DND-41 (cell line): ENCODE measurements around the gene PSMD14.
A peak's percentile ranks its signal among the peaks of the same experiment; 100 is the strongest.

ENCODE experiments used
- ATAC-seq: fragments of 200-7000 bp; cut with Tn5 transposase; 3 replicates; pipeline ENCODE4 v1.9.1; 2021; ENCODE audit warnings: low read depth; ENCODE audit not compliant: insufficient read depth
- DNase-seq: peaks from one replicate; pipeline ENCODE4 v3.0.0-alpha.2; 2020
- H2AFZ ChIP-seq: 2 replicates; pipeline ENCODE4 v1.6.0; 2012; ENCODE audit warnings: low read depth, low read length
- H3K27ac ChIP-seq: 2 replicates; pipeline ENCODE4 v1.5.1; 2012; ENCODE audit warnings: low read length, inconsistent platforms
- H3K27me3 ChIP-seq: fragments of 200-600 bp; sonication (generic); 2 replicates; pipeline ENCODE4 v1.6.0; 2012; ENCODE audit warnings: low read length, mild to moderate bottlenecking, inconsistent platforms; ENCODE audit not compliant: insufficient read depth, poor library complexity
- H3K36me3 ChIP-seq: 2 replicates; pipeline ENCODE4 v1.5.1; 2012; ENCODE audit warnings: low read length, inconsistent platforms; ENCODE audit not compliant: insufficient read depth
- H3K4me1 ChIP-seq: 2 replicates; pipeline ENCODE4 v1.5.1; 2012; ENCODE audit warnings: mild to moderate bottlenecking, low read length; ENCODE audit not compliant: insufficient read depth
- H3K4me2 ChIP-seq: 2 replicates; pipeline ENCODE4 v1.6.0; 2012; ENCODE audit warnings: mild to moderate bottlenecking, moderate library complexity, low read length, inconsistent platforms; ENCODE audit not compliant: insufficient read depth
- H3K4me3 ChIP-seq, 2 experiments: fragments of 200-600 bp in 1 of 2; shearing (Covaris generic) in 1 of 2; 2 replicates each; pipeline ENCODE4 v1.5.1; 2012 to 2016; ENCODE audit warnings: inconsistent platforms in 2 of 2, low read length in 2 of 2, mild to moderate bottlenecking in 2 of 2, low read depth in 1 of 2, moderate library complexity in 1 of 2
- H3K79me2 ChIP-seq: 2 replicates; pipeline ENCODE4 v1.6.0; 2012; ENCODE audit warnings: low read length, inconsistent platforms; ENCODE audit not compliant: insufficient read depth
- H3K9ac ChIP-seq: 2 replicates; pipeline ENCODE4 v1.6.0; 2012; ENCODE audit warnings: low read depth, mild to moderate bottlenecking, inconsistent platforms, low read length, moderate library complexity
- H3K9me3 ChIP-seq: 2 replicates; pipeline ENCODE4 v1.5.1; 2012; ENCODE audit warnings: low read length, moderate library complexity, mild to moderate bottlenecking, inconsistent platforms; ENCODE audit not compliant: insufficient read depth, severe bottlenecking
- H4K20me1 ChIP-seq: 2 replicates; pipeline ENCODE4 v1.6.0; 2012; ENCODE audit warnings: low read length; ENCODE audit not compliant: insufficient read depth
- CTCF ChIP-seq: IDR thresholded peaks from 2 replicates; pipeline ENCODE4 v1.5.1; 2012; ENCODE audit warnings: borderline replicate concordance, low read length, moderate library complexity, mild to moderate bottlenecking; ENCODE audit not compliant: poor library complexity, severe bottlenecking; ENCODE audit errors: extremely low read depth
- EZH2 ChIP-seq: IDR thresholded peaks from 3 replicates; pipeline ENCODE4 v1.6.1; 2012; ENCODE audit warnings: borderline replicate concordance, low read depth, mild to moderate bottlenecking, moderate library complexity, low read length, inconsistent platforms; ENCODE audit not compliant: severe bottlenecking

Gene PSMD14

DNA sequence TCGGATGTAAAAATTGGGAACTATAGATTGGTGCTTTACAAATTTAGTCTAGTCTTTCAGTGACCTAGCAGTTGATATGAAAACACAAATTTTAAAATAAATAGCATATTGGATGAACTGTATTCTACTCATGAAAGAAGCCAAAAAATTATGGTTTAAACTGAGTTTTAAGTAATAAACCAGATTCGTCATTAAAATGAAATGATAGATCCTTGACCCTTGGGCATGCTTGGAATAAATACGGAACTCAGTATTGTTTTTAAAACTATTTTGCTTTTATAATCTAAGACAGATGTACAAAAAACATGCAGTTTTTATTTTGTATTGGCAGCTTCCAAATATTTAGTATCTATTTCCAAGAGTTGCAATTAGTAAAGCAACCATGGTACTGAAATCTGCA, 73.3 kb downstream of the PSMD14 start:
- Histone ChIP-seq H3K4me1 (peaks cover 12% of the 10 kb centered on the region), H4K20me1 (no peaks in the 10 kb centered on the region), H3K4me2 (no peak overlapping the region), H3K27ac (no peak overlapping the region), H2AFZ (no peak overlapping the region), H3K79me2 (0 out of 2 replicates have a peak, but pooled peaks cover 5% of the 10 kb centered on the region), H3K27me3 (no peaks in the 10 kb centered on the region), H3K9me3 (no peaks in the 10 kb centered on the region), H3K9ac (no peak overlapping the region), H3K4me3 (no peak overlapping the region), H3K36me3 (peaks cover 44% of the 10 kb centered on the region)
- no peak for TF ChIP-seq EZH2
- TF ChIP-seq CTCF, result no peak
- no peak for DNase-seq
- no peak for ATAC-seq

DNA sequence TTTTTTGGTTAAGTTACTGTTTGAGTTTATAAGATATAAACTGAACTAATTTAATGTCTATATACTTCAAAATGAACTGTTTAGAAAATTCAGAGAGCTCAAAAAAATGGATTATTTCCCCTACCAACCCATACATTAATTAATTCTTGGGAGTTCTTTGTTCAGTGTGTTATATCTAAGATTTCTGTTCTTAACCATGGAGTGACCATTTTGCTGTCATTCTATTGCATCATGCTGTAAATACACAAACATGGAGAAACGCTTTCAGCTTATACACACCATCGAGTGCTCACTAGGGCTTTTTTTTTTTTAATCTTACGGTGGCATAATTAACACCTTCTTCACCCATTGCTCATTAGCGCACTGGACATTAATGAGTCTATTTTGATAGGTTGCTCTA, 74.5 kb downstream of the PSMD14 start:
- H3K4me2 ChIP-seq, result no peak overlapping the region
- H3K27me3 ChIP-seq, result no peaks in the 10 kb centered on the region
- H3K79me2 ChIP-seq, result 0 out of 2 replicates have a peak, but pooled peaks cover 5% of the 10 kb centered on the region
- H2AFZ ChIP-seq, result no peak overlapping the region
- peaks cover 44% of the 10 kb centered on the region for H3K36me3 ChIP-seq
- no peaks in the 10 kb centered on the region for H3K9me3 ChIP-seq
- DNase-seq, result no peak
- H3K4me1 ChIP-seq, result peaks cover 12% of the 10 kb centered on the region
- H3K4me3 ChIP-seq, result no peak overlapping the region
- no peak overlapping the region for H3K27ac ChIP-seq
- no peak for ATAC-seq
- no peak overlapping the region for H3K9ac ChIP-seq
- H4K20me1 ChIP-seq, result no peaks in the 10 kb centered on the region
- TF ChIP-seq CTCF (no peak), EZH2 (no peak)

DNA sequence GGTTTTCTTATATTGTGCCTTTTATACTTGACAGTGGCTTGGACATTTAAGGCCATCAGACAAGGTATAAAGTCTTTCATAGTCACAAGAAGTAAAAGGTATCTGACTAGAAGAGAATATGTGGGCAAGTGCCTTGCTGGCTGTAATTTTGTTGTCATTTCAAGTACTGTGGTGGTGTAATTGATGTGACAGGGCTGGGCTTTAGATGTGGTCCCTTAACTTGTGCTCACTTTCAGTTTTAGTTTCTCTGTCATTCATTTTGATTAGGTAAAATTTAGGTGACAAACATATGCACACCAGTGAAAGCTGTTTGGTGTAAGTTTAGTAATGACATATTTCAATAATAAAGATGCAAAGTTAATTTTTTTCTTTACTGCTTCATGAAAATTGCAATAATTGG, 76.6 kb downstream of the PSMD14 start:
- H3K9ac ChIP-seq, result no peak overlapping the region
- H3K27ac ChIP-seq, result 0 out of 2 replicates have a peak overlapping the region, but pooled peaks have one; percentile 4
- H3K27me3 ChIP-seq, result no peaks in the 10 kb centered on the region
- H3K36me3 ChIP-seq, result peaks cover 44% of the 10 kb centered on the region
- no peak for TF ChIP-seq CTCF
- TF ChIP-seq EZH2, result no peak
- H3K9me3 ChIP-seq, result no peaks in the 10 kb centered on the region
- no peak overlapping the region for H3K4me3 ChIP-seq
- ATAC-seq, result peak; percentile 94
- no peak overlapping the region for H3K4me2 ChIP-seq
- 0 out of 2 replicates have a peak, but pooled peaks cover 6% of the 10 kb centered on the region for H3K79me2 ChIP-seq
- no peaks in the 10 kb centered on the region for H4K20me1 ChIP-seq
- peak; percentile 44 for DNase-seq
- H3K4me1 ChIP-seq, result peaks cover 12% of the 10 kb centered on the region
- H2AFZ ChIP-seq, result no peak overlapping the region

DNA sequence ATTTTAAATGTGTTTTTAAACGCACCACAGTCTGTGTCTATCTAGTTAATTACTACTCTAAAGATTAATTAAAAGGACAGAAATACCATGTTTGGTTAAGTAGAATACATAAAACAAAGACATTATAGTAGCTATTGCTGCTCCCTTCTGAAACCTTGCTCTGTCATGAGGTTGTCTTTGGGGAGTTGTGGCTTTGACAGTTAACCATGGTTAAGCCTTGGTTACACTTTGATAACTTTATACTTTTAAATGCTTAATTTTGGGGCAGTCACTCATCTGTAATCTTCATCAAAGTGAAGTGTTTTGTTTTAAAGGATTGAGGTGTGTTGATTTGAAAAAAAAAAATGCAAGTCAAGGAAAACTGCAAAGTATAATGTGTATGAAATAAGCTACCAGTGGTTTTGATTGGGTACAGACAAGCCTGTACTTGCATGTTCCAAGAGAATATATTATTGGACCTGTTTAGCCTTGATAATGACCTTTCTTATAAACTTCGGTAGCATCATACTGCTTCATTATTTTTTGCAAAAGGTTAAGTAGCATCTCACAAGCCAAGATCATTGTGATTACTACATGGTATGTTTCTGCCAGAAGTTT, 78.1 kb downstream of the PSMD14 start:
- H3K4me2 ChIP-seq, result no peak overlapping the region
- H3K4me3 ChIP-seq, result no peak overlapping the region
- H3K4me1 ChIP-seq, result peaks cover 12% of the 10 kb centered on the region
- 0 out of 2 replicates have a peak, but pooled peaks cover 6% of the 10 kb centered on the region for H3K79me2 ChIP-seq
- H2AFZ ChIP-seq, result no peak overlapping the region
- no peak overlapping the region for H3K9ac ChIP-seq
- ATAC-seq, result 0 out of 3 replicates have a peak, but pooled peaks have one; percentile 37
- no peak for DNase-seq
- no peaks in the 10 kb centered on the region for H4K20me1 ChIP-seq
- TF ChIP-seq CTCF (no peak), EZH2 (no peak)
- H3K9me3 ChIP-seq, result no peaks in the 10 kb centered on the region
- H3K36me3 ChIP-seq, result peaks cover 50% of the 10 kb centered on the region
- no peaks in the 10 kb centered on the region for H3K27me3 ChIP-seq
- no peak overlapping the region for H3K27ac ChIP-seq
